Lower leg skin (tissue), 4 donors: ENCODE results near the gene MAP2K1. TPM values are rescaled to one million over a fixed set of nuclear protein-coding genes. Genes with fewer than 3 reads are reported as not detected.
"Not testable (repeated sequence)": the region's sequence is repeated elsewhere in the genome, so short reads cannot be mapped to it uniquely, and the experiment has no call there.

Experiments used
- DNase-seq, 2 donors: peaks; one replicate each; pipeline ENCODE4 v3.0.0-alpha.2; 2019; ENCODE audit warnings: low spot score in 2 of 2
- H3K4me3 ChIP-seq: fragments of 200-600 bp; sonication (generic); 2 replicates; pipeline ENCODE4 v1.5.1; 2017; ENCODE audit warnings: mild to moderate bottlenecking, low read depth; ENCODE audit not compliant: poor library complexity, severe bottlenecking
- POLR2A ChIP-seq, 2 donors: fragments of 450-650 bp; IDR thresholded peaks; one replicate each; pipeline ENCODE4 v1.6.1; 2016 to 2017; ENCODE audit warnings: antibody characterized with exemption in 2 of 2, mild to moderate bottlenecking in 1 of 2, moderate library complexity in 1 of 2
- whole genome bisulfite sequencing, 2 donors: methylation state at CpG; one replicate each; pipeline ENCODE4 v1.1.5; 2018; 5-methylcytosine and 5-hydroxymethylcytosine counted together
- intact Hi-C: fragments of 100-400 bp; cut with DNase I; formaldehyde crosslinking; loops from one replicate; pipeline ENCODE4 v1.15.0; 2023; ENCODE audit warnings: low total_unique reads
- total RNA-seq, 4 donors: library from RNA; depleted of rRNA; stranded (reverse); fragments of >200 nt; gene quantifications; one replicate each; pipeline ENCODE4 v1.1.0, GENCODE V29; 2016
- TF ChIP-seq, protein P1 (sequence below), 3 donors: fragments of 450-650 bp; IDR thresholded peaks; one replicate each; pipeline ENCODE4 v1.5.1; 2016; ENCODE audit warnings: antibody characterized with exemption in 3 of 3, mild to moderate bottlenecking in 3 of 3, moderate library complexity in 2 of 3

Gene MAP2K1
- total RNA-seq, 4 donors from 2014 or later, result 19.1 to 38.1 (median 26.7) TPM

DNA sequence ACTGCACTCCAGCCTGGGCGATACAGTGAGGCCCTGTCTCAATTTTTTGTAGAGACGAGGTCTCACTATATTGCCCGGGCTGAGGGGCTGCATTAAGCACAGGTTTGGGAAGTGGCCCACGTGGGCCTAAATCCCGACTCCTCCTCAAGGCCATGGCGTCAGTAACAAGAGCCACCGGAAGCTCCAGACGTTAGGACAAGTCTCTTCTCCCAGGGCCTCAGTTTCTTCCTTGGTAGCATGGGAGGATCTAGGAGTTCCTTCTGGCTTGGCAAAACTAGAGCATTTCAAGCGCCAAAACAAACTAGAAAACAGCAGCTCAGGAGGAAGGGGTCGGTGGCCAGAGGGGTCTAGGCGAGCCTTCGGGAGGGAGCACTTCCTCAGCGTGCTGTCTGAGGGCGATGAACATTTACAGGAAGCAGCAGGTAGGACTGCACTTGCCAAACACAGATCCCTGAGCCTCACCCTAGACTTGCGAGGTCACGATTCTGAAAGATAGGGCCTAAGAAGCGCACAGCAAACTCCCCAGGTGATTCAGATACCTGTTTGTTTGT, 110.3 kb downstream of the MAP2K1 start:
- WGBS, 2 donors, result 16 to 22% methylated on average over 17 of the region's 17 CpGs
- H3K4me3 ChIP-seq, result peak overlapping the region; percentile 81
- TF ChIP-seq POLR2A (IDR thresholded peaks at IDR 0.05), result no peak
- TF ChIP-seq, protein P1, sequence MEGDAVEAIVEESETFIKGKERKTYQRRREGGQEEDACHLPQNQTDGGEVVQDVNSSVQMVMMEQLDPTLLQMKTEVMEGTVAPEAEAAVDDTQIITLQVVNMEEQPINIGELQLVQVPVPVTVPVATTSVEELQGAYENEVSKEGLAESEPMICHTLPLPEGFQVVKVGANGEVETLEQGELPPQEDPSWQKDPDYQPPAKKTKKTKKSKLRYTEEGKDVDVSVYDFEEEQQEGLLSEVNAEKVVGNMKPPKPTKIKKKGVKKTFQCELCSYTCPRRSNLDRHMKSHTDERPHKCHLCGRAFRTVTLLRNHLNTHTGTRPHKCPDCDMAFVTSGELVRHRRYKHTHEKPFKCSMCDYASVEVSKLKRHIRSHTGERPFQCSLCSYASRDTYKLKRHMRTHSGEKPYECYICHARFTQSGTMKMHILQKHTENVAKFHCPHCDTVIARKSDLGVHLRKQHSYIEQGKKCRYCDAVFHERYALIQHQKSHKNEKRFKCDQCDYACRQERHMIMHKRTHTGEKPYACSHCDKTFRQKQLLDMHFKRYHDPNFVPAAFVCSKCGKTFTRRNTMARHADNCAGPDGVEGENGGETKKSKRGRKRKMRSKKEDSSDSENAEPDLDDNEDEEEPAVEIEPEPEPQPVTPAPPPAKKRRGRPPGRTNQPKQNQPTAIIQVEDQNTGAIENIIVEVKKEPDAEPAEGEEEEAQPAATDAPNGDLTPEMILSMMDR (IDR thresholded peaks at IDR 0.05), result no peak
- intact Hi-C loops, result loop anchor here (10.0 kb wide), 1 partner anchor 112 kb away; the partner anchor contains the start of gene MAP2K1
- peak in 1 of 2 donors; percentile 74 for DNase-seq

DNA sequence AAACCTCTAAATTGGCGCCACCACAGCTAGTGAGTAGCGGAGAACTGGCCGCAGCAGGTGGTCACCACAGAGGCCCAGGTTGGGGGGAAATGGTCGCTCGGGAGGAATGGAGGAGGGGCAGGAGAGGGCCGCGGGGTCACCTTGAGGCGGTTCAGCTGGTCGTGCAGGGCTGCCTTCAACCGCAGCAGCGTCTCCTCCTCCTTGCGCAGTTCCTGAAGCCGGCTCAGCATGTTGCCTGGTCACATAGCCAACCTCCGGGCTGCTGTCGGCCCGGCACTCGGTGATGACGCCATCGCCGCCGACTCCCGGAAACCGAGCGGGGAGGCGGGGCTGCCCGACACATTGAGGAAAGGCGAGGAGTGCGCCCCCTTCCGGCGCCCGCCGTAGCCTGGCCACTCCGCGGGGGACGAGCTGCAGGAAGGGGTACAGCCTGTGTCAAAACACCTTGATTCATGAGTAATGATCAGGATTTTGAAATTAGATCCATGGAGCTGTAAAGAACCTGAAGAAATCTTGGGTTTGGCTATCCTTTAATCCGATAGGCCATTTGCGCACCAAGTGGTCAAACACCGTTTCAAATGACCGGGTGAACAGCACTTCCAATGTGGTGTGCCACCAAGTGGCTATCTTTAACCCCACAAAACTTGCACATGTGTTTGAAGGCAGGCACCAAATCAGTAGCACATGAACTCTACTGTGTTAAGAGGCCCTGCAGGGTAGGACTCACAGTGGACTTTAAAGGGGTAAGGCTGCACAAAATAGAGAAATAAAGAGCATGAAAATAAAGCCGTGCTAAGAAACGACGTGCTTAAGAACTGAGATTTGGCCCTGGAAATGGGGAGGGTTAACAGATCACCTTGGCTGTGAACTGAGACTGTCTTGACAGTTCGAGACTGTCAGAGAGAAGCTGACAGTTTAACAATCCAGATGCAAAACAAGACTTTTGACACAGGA, 111.1 kb downstream of the MAP2K1 start, which contains the start of gene SNAPC5:
TSS of gene SNAPC5 (minus strand) at position 261 of the 954 bp plus-strand sequence. CDS start at position 230, 31 bp downstream.
- peak within 1 kb of the TSS; percentile 81 for H3K4me3 ChIP-seq
- intact Hi-C loops, result loop anchor here (10.0 kb wide), 1 partner anchor 113 kb away; the partner anchor contains the start of gene MAP2K1
- DNase-seq, result peak; percentile 95 to 99
- WGBS, 2 donors, result 11 to 17% methylated on average over 18 to 33 of the region's 43 CpGs
- no peak for TF ChIP-seq POLR2A (IDR thresholded peaks at IDR 0.05)
- TF ChIP-seq, protein P1 (IDR thresholded peaks at IDR 0.05), result peak in 2 of 3 donors; percentile 79 to 88

DNA sequence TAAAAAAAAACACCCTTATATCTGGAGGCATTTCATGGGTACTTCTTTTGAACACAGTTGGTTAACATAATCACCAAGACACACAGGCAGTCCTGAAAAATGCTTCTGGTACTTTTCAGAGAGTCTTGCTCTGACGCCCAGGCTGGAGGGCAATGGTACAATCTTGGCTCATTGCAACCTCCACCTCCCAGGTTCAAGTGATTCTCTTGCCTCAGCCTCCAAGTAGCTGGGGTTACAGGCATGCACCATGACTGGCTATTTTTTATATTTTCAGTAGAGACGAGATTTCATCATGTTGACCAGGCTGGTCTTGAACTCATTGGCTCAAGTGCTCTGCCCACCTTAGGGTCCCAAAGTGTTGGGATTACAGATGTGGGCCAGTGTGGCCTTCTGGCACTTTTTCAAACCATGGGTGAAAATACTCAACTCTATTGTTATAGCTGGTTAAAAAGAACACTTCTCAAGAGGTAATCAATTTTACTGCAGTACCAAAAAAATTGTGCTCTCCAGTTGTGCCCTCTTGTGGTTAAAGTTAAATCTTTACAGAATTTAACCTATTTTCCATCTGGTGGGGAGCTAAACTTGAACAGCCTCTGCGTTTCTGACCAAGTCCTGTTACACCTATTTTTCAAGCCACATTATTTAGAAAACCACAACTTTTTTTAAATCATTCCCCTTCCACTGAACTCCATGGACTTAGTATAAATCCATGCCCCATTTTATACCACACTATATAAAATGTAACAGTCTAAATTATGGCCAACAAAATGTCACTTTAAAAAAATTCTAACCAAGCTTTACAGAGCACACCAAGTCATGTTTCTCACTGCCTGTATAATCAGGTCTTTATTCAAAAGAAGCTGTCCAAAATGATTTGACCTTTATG, 112.0 kb downstream of the MAP2K1 start:
- DNase-seq, result no peak
- H3K4me3 ChIP-seq, result no peak overlapping the region
- intact Hi-C loops, result loop anchor here (10.0 kb wide), 1 partner anchor 114 kb away; the partner anchor contains the start of gene MAP2K1
- WGBS, 2 donors, result 39 to 41% methylated on average over 3 of the region's 3 CpGs
- TF ChIP-seq, protein P1 (IDR thresholded peaks at IDR 0.05), result no peak
- TF ChIP-seq POLR2A (IDR thresholded peaks at IDR 0.05), result no peak

DNA sequence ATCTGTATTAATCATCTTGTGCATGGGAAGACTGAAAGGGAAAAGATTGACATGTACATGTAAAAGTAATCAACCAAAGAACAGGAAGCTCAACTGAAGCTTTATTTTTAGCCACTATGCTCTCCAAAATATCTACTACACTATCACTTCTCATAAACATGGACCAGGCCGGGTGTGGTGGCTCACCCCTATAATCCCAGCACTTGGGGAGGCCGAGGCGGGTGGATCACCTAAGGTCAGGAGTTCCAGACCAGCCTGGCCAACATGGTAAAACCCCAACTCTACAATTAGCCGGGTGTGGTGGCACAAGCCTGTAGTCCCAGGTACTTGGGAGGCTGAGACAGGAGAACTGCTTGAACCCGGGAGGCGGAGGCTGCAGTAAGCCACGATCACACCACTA, 113.6 kb downstream of the MAP2K1 start:
- WGBS, 2 donors, result 82 to 84% methylated on average over 7 of the region's 7 CpGs
- intact Hi-C loops, result loop anchor here (5.0 kb wide), 1 partner anchor 1288 kb away; the partner anchor contains the start of gene CILP

DNA sequence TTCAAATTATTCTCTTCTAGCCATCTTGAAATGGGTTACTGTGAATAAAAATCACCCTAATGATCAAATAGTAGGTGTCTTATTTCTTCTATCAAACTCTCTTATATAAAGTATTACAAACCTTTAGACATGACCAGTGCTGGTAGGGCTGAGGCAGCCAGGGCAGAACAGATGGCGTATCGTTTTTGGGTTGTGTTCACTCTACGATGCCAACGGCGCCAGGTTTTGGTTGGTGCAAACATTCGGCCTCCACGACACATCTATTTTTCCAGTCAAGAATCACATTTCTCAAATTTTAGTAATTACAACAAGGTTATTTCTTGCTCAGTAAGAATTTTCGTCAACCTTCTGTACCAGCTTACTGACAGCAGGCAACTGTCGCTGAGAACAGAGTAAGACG, 115.8 kb downstream of the MAP2K1 start:
- H3K4me3 ChIP-seq, result no peak overlapping the region
- DNase-seq, result no peak
- no peak for TF ChIP-seq POLR2A (IDR thresholded peaks at IDR 0.05)
- TF ChIP-seq, protein P1 (IDR thresholded peaks at IDR 0.05), result no peak
- 80 to 81% methylated on average over 10 of the region's 10 CpGs for WGBS, 2 donors
- intact Hi-C loops, result loop anchor here (5.0 kb wide), 1 partner anchor 1290 kb away; the partner anchor contains the start of gene CILP

More for the DNA sequence above, 113.6 kb downstream of the MAP2K1 start:
- H3K4me3 ChIP-seq, DNase-seq: not testable (repeated sequence)

DNA sequence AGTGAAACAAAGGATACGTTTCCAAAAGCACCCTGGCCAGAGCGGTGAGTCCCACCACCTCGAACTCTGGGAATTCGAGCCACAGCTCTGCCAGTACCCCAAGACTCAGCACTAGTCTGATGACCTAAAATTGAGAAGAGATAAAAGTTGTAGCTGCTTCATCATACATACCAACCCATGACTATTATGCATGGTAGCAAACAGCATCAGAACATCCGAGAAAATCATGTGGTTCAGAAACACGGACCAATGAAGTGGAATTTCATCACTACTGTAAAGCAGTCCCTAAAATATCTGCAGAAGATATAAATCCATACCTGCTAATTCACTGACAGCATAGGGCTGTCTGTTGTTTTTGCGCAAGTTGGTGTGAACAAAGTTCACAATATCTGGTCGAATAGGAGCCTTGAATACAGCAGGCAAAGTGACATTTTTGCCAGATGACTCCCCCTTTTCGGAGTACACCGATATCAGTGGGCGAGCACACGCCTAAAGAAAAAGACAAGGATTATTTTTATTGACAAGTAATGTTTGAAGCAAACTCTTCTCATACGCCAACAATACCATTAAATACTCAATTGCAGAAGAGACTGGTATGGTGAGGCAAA, 116.4 kb downstream of the MAP2K1 start:
- intact Hi-C loops, result loop anchor here (5.0 kb wide), 1 partner anchor 1291 kb away; the partner anchor contains the start of gene CILP
- not testable (repeated sequence) for DNase-seq
- 45 to 49% methylated on average over 13 of the region's 13 CpGs for WGBS, 2 donors
- H3K4me3 ChIP-seq, result peak overlapping the region; percentile 78
